ENCODE results near the gene CAMKMT.
A peak's percentile ranks its signal among the peaks of the same experiment; 100 is the strongest.

CAMKMT gene

DNA sequence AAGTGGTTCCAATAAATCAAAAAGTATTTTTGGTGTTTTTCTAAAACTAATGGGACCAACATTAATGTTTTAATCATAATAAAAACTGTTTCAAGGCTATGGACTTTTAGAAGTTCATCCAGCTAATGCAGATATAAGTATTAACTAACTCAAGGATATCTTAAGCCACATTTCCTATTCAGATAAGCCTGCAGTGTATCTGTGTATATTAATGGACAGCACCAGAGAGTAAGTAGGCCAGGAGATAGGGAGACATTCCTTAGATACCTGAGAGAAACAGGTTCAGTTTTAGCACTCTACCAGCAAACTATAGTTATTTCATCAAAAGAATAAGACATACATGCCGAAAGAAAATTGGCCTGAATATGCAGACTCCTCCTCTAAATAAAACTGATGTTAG lies 27.8 kb upstream of the CAMKMT start:
- H3K9ac ChIP-seq (ENCODE audit: low read length) = no peak overlapping the region
- no peak overlapping the region for H3K4me3 ChIP-seq (ENCODE audit: low read length)
- no peak for DNase-seq (ENCODE audit: low read depth)
- no peaks in the 10 kb centered on the region for H3K9me3 ChIP-seq (ENCODE audit: control insufficient read depth, low read length)
- peaks cover 7% of the 10 kb centered on the region for H3K4me1 ChIP-seq (ENCODE audit: control insufficient read depth, insufficient read depth, low read length)
- peaks cover 53% of the 10 kb centered on the region for H3K36me3 ChIP-seq (ENCODE audit: control insufficient read depth, insufficient read depth, low read length, severe bottlenecking)
- H3K27me3 ChIP-seq (replicated peaks; ENCODE audit: control insufficient read depth, insufficient read depth, low read length) = no peaks in the 10 kb centered on the region

DNA sequence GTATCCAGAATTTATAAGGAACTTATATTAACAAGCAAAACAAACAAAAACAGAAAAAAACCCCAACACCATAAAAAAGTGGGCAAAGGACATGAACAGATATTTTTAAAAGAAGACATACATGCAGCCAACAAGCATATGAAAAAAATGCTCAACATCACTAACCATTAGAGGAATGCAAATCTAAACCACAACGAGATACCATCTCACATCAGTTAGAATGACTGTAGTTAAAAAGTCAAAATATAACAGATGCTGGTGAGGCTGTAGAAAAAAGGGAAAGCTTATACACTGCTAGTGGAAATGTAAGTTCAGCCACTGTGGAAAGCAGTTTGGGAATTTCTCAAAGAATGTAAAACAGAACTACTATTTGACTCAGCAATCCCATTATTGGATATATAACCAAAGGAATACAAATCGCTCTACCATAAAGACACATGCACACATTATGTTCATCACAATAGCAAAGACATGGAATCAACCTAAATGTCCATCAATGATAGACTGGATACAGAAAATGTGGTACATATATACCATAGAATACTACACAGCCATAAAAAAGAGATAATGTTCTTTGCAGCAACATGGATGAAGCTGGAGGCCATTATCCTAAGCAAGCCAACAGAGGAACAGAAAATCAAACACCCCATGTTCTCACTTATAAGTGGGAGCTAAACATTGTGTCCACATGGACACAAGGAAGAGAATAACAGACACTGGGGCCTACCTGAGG lies 25.8 kb upstream of the CAMKMT start:
- Histone ChIP-seq H3K4me1 (ENCODE audit: control insufficient read depth, insufficient read depth, low read length) (peaks cover 1% of the 10 kb centered on the region), H3K9me3 (ENCODE audit: control insufficient read depth, low read length) (no peaks in the 10 kb centered on the region), H3K36me3 (ENCODE audit: control insufficient read depth, insufficient read depth, low read length, severe bottlenecking) (peaks cover 61% of the 10 kb centered on the region), H3K9ac (ENCODE audit: low read length) (no peak overlapping the region), H3K27me3 (replicated peaks; ENCODE audit: control insufficient read depth, insufficient read depth, low read length) (no peaks in the 10 kb centered on the region), H3K4me3 (ENCODE audit: low read length) (no peak overlapping the region)
- peak; percentile 32 for DNase-seq (ENCODE audit: low read depth)

- DNase-seq (ENCODE audit: low read depth) = no peak
- H3K36me3 ChIP-seq (ENCODE audit: control insufficient read depth, insufficient read depth, low read length, severe bottlenecking) = peaks cover 75% of the 10 kb centered on the region
- H3K9me3 ChIP-seq (ENCODE audit: control insufficient read depth, low read length) = no peaks in the 10 kb centered on the region
- H3K27me3 ChIP-seq (replicated peaks; ENCODE audit: control insufficient read depth, insufficient read depth, low read length) = no peaks in the 10 kb centered on the region
- no peak overlapping the region for H3K9ac ChIP-seq (ENCODE audit: low read length)
- no peak overlapping the region for H3K4me3 ChIP-seq (ENCODE audit: low read length)
- H3K4me1 ChIP-seq (ENCODE audit: control insufficient read depth, insufficient read depth, low read length) = peaks cover 9% of the 10 kb centered on the region
Observed at GRCh38 chr2:44342854-44343253, 18.9 kb upstream of the CAMKMT start.

GRCh38 chr2:44347526-44347925 lies 14.2 kb upstream of the CAMKMT start:
- Histone ChIP-seq H3K9me3 (ENCODE audit: control insufficient read depth, low read length) (no peaks in the 10 kb centered on the region), H3K36me3 (ENCODE audit: control insufficient read depth, insufficient read depth, low read length, severe bottlenecking) (peaks cover 33% of the 10 kb centered on the region), H3K9ac (ENCODE audit: low read length) (peak overlapping the region; percentile 1), H3K27me3 (replicated peaks; ENCODE audit: control insufficient read depth, insufficient read depth, low read length) (no peaks in the 10 kb centered on the region), H3K4me3 (ENCODE audit: low read length) (peak overlapping the region; percentile 57), H3K4me1 (ENCODE audit: control insufficient read depth, insufficient read depth, low read length) (peaks cover 46% of the 10 kb centered on the region)
- DNase-seq (ENCODE audit: low read depth) = peak; percentile 28

GRCh38 chr2:44348400-44348799 lies 13.3 kb upstream of the CAMKMT start:
- H3K36me3 ChIP-seq (ENCODE audit: control insufficient read depth, insufficient read depth, low read length, severe bottlenecking) = peaks cover 24% of the 10 kb centered on the region
- DNase-seq (ENCODE audit: low read depth) = peak; percentile 76
- peak overlapping the region; percentile 3 for H3K9ac ChIP-seq (ENCODE audit: low read length)
- peaks cover 48% of the 10 kb centered on the region for H3K4me1 ChIP-seq (ENCODE audit: control insufficient read depth, insufficient read depth, low read length)
- H3K27me3 ChIP-seq (replicated peaks; ENCODE audit: control insufficient read depth, insufficient read depth, low read length) = no peaks in the 10 kb centered on the region
- H3K9me3 ChIP-seq (ENCODE audit: control insufficient read depth, low read length) = no peaks in the 10 kb centered on the region
- H3K4me3 ChIP-seq (ENCODE audit: low read length) = peak overlapping the region; percentile 57

DNA sequence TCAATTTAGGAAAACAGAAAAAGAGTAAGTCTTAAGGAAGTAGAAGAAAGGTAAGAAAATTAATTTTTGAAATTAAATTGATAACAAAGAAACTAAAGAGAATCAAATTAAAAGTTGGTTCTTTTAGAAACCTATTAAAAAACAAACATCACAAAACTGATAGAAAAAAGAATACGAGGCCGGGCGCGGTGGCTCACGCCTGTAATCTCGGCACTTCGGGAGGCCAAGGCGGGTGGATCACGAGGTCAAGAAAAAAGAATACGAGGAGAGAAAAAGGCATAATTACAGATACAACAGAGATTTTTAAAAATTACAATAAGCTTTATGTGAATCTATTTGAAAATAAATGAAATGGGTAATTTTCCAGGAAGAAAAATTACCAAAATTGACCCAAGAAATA lies 12.2 kb upstream of the CAMKMT start:
- no peak overlapping the region for H3K9ac ChIP-seq (ENCODE audit: low read length)
- no peaks in the 10 kb centered on the region for H3K9me3 ChIP-seq (ENCODE audit: control insufficient read depth, low read length)
- peaks cover 13% of the 10 kb centered on the region for H3K36me3 ChIP-seq (ENCODE audit: control insufficient read depth, insufficient read depth, low read length, severe bottlenecking)

DNA sequence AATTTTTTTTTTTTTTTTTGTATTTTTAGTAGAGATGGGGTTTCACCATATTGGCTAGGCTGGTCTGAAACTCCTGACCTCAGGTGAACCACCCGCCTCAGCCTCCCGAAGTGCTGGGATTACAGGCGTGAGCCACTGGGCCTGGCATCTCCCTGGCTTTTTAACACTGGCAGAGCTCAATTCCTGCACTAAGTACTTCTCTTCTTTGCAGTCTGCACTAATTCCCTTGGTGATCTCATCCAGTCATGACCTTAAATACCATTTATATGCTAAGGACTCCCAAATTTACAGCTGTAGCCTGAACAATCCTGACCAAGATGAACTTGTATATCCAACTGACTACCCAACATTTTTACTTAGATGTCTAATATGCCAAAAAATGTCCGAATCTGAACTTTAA lies 10.7 kb upstream of the CAMKMT start:
- DNase-seq (ENCODE audit: low read depth) = peak; percentile 57
- peaks cover 48% of the 10 kb centered on the region for H3K4me1 ChIP-seq (ENCODE audit: control insufficient read depth, insufficient read depth, low read length)
- peaks cover under 1% of the 10 kb centered on the region for H3K36me3 ChIP-seq (ENCODE audit: control insufficient read depth, insufficient read depth, low read length, severe bottlenecking)
- peak overlapping the region; percentile 45 for H3K9ac ChIP-seq (ENCODE audit: low read length)
- no peaks in the 10 kb centered on the region for H3K27me3 ChIP-seq (replicated peaks; ENCODE audit: control insufficient read depth, insufficient read depth, low read length)
- H3K9me3 ChIP-seq (ENCODE audit: control insufficient read depth, low read length) = no peaks in the 10 kb centered on the region
- H3K4me3 ChIP-seq (ENCODE audit: low read length) = peak overlapping the region; percentile 48

More for the DNA sequence above, 12.2 kb upstream of the CAMKMT start:
- no peak for DNase-seq (ENCODE audit: low read depth)
- H3K4me1 ChIP-seq (ENCODE audit: control insufficient read depth, insufficient read depth, low read length) = peaks cover 48% of the 10 kb centered on the region
- H3K4me3 ChIP-seq (ENCODE audit: low read length) = no peak overlapping the region
- H3K27me3 ChIP-seq (replicated peaks; ENCODE audit: control insufficient read depth, insufficient read depth, low read length) = no peaks in the 10 kb centered on the region

- Histone ChIP-seq H3K9ac (ENCODE audit: low read length) (peak overlapping the region; percentile 45), H3K4me1 (ENCODE audit: control insufficient read depth, insufficient read depth, low read length) (peaks cover 48% of the 10 kb centered on the region), H3K9me3 (ENCODE audit: control insufficient read depth, low read length) (no peaks in the 10 kb centered on the region), H3K4me3 (ENCODE audit: low read length) (peak overlapping the region; percentile 48), H3K27me3 (replicated peaks; ENCODE audit: control insufficient read depth, insufficient read depth, low read length) (no peaks in the 10 kb centered on the region), H3K36me3 (ENCODE audit: control insufficient read depth, insufficient read depth, low read length, severe bottlenecking) (no peaks in the 10 kb centered on the region)
- peak; percentile 68 for DNase-seq (ENCODE audit: low read depth)
Observed at GRCh38 chr2:44351676-44352075, 10.1 kb upstream of the CAMKMT start.

DNA sequence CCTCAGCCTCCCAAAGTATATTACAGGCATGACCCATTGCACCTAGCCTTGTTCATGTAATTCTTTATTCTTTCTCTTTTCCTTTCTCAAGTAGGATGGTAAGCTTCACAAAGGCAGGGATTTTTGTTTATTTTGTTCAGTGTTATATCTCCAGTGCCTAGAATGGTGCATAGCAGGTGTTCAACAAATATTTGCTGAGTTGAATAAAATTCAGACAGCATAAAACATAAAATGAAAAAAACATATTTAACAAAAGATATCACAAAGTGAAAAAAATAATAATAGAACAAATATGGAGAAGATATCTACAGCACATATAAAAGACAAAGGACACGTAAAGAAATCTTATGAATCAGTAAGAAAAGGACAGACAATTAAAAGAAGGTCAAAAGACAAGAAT lies 9.2 kb upstream of the CAMKMT start:
- H3K9ac ChIP-seq (ENCODE audit: low read length) = no peak overlapping the region
- H3K4me1 ChIP-seq (ENCODE audit: control insufficient read depth, insufficient read depth, low read length) = peaks cover 43% of the 10 kb centered on the region
- no peak for DNase-seq (ENCODE audit: low read depth)
- no peak overlapping the region for H3K4me3 ChIP-seq (ENCODE audit: low read length)
- H3K27me3 ChIP-seq (replicated peaks; ENCODE audit: control insufficient read depth, insufficient read depth, low read length) = no peaks in the 10 kb centered on the region
- H3K9me3 ChIP-seq (ENCODE audit: control insufficient read depth, low read length) = no peaks in the 10 kb centered on the region
- no peaks in the 10 kb centered on the region for H3K36me3 ChIP-seq (ENCODE audit: control insufficient read depth, insufficient read depth, low read length, severe bottlenecking)

GRCh38 chr2:44354761-44355160 lies 7.0 kb upstream of the CAMKMT start:
- no peak overlapping the region for H3K4me3 ChIP-seq (ENCODE audit: low read length)
- H3K9me3 ChIP-seq (ENCODE audit: control insufficient read depth, low read length) = no peaks in the 10 kb centered on the region
- H3K27me3 ChIP-seq (replicated peaks; ENCODE audit: control insufficient read depth, insufficient read depth, low read length) = no peaks in the 10 kb centered on the region
- H3K9ac ChIP-seq (ENCODE audit: low read length) = no peak overlapping the region
- DNase-seq (ENCODE audit: low read depth) = no peak
- H3K36me3 ChIP-seq (ENCODE audit: control insufficient read depth, insufficient read depth, low read length, severe bottlenecking) = no peaks in the 10 kb centered on the region
- H3K4me1 ChIP-seq (ENCODE audit: control insufficient read depth, insufficient read depth, low read length) = peaks cover 27% of the 10 kb centered on the region

DNA sequence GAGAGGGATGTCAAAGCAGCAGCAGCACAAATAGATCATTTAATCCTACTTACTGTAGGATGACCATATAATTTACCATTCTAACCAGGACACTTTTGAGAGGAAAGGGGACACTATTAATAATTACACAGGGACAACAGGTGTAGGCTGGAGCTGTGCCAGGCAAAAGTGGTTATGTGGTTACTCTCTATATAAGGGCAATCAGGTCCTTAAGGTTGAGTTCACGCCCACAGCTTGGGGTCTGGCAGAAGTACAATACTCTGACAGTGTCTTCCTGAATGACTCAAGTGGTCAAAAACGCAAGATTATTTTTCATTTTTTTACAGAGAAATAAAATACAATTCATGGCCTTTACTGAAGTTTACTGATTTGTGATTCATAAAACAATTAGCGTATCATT lies 3.2 kb upstream of the CAMKMT start:
- no peaks in the 10 kb centered on the region for H3K9me3 ChIP-seq (ENCODE audit: control insufficient read depth, low read length)
- no peak overlapping the region for H3K4me3 ChIP-seq (ENCODE audit: low read length)
- peaks cover 15% of the 10 kb centered on the region for H3K4me1 ChIP-seq (ENCODE audit: control insufficient read depth, insufficient read depth, low read length)
- DNase-seq (ENCODE audit: low read depth) = peak; percentile 18
- no peaks in the 10 kb centered on the region for H3K27me3 ChIP-seq (replicated peaks; ENCODE audit: control insufficient read depth, insufficient read depth, low read length)
- no peak overlapping the region for H3K9ac ChIP-seq (ENCODE audit: low read length)
- no peaks in the 10 kb centered on the region for H3K36me3 ChIP-seq (ENCODE audit: control insufficient read depth, insufficient read depth, low read length, severe bottlenecking)
